Thoracic aorta (tissue), 2 donors: ENCODE results near the gene CFAP52. TPM values are rescaled to one million over a fixed set of nuclear protein-coding genes. Genes with fewer than 3 reads are reported as not detected.
"Not testable (repeated sequence)": the region's sequence is repeated elsewhere in the genome, so short reads cannot be mapped to it uniquely, and the experiment has no call there.

ENCODE experiments used
- ATAC-seq: fragments of 150-250 bp; one replicate; pipeline ENCODE4 v1.8.0; 2017; ENCODE audit warnings: low read depth; ENCODE audit not compliant: insufficient number of reproducible peaks, low FRiP score
- DNase-seq: peaks from one replicate; pipeline ENCODE4 v3.0.0-alpha.2; 2020; ENCODE audit warnings: low spot score
- H3K27ac ChIP-seq, 2 donors: fragments of 200-600 bp; sonication (generic); 1 replicate in 1 of 2; 2 replicates in 1 of 2; pipeline ENCODE4 v1.5.1; 2016; ENCODE audit warnings: mild to moderate bottlenecking in 2 of 2, moderate library complexity in 2 of 2
- H3K27me3 ChIP-seq: fragments of 200-600 bp; sonication (generic); replicated peaks from 2 replicates; pipeline ENCODE4 v1.6.0; 2016; ENCODE audit warnings: mild to moderate bottlenecking; ENCODE audit not compliant: insufficient read depth
- H3K36me3 ChIP-seq: fragments of 200-600 bp; sonication (generic); one replicate; pipeline ENCODE4 v1.5.1; 2016
- H3K4me1 ChIP-seq, 2 donors: fragments of 200-600 bp; sonication (generic); 1 replicate in 1 of 2; 2 replicates in 1 of 2; pipeline versions ENCODE4 v1.5.1 to v1.6.0; 2016; ENCODE audit warnings: low read depth in 2 of 2, mild to moderate bottlenecking in 1 of 2; ENCODE audit not compliant: control insufficient read depth in 1 of 2
- H3K4me3 ChIP-seq: fragments of 200-600 bp; sonication (generic); 2 replicates; pipeline ENCODE4 v1.5.1; 2016; ENCODE audit warnings: mild to moderate bottlenecking
- H3K9me3 ChIP-seq: fragments of 200-600 bp; sonication (generic); 2 replicates; pipeline ENCODE4 v1.5.1; 2016
- total RNA-seq, 2 donors: library from RNA; depleted of rRNA; stranded (reverse); fragments of >200 nt; gene quantifications; one replicate each; pipeline versions ENCODE4 v1.1.0 to v1.2.3, GENCODE V29; 2016
- TF ChIP-seq, protein P1 (sequence below): fragments of 200-600 bp; sonication (generic); IDR thresholded peaks from one replicate; pipeline ENCODE4 v1.5.1; 2019; ENCODE audit warnings: antibody characterized with exemption

CFAP52 gene
- total RNA-seq, 2 donors from 2014 or later = not detected

DNA sequence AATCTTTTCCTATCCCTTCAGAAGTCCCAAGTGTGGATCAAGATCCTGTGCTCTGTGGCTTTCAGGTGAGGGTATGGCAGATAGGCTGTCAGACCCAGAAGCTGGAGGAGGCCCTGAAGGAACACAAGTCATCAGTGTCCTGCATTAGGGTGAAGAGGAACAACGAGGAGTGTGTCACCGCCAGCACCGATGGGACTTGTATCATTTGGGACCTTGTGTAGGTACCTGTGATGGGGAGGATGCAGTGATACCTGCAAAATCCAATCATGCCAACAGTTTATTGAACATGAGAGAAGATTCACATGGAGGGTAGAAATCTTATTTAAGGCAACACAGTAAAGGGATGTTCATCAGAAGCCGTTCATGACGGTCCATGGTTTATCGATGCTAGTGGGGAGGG lies 58.9 kb downstream of the CFAP52 start:
- TF ChIP-seq, protein P1, sequence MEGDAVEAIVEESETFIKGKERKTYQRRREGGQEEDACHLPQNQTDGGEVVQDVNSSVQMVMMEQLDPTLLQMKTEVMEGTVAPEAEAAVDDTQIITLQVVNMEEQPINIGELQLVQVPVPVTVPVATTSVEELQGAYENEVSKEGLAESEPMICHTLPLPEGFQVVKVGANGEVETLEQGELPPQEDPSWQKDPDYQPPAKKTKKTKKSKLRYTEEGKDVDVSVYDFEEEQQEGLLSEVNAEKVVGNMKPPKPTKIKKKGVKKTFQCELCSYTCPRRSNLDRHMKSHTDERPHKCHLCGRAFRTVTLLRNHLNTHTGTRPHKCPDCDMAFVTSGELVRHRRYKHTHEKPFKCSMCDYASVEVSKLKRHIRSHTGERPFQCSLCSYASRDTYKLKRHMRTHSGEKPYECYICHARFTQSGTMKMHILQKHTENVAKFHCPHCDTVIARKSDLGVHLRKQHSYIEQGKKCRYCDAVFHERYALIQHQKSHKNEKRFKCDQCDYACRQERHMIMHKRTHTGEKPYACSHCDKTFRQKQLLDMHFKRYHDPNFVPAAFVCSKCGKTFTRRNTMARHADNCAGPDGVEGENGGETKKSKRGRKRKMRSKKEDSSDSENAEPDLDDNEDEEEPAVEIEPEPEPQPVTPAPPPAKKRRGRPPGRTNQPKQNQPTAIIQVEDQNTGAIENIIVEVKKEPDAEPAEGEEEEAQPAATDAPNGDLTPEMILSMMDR = no peak
- Histone ChIP-seq H3K4me1 (no peaks in the 10 kb centered on the region), H3K36me3 (no peaks in the 10 kb centered on the region), H3K4me3 (no peak overlapping the region), H3K27ac (no peak overlapping the region), H3K27me3 (no peaks in the 10 kb centered on the region), H3K9me3 (no peaks in the 10 kb centered on the region)
- no peak for ATAC-seq
- no peak for DNase-seq

DNA sequence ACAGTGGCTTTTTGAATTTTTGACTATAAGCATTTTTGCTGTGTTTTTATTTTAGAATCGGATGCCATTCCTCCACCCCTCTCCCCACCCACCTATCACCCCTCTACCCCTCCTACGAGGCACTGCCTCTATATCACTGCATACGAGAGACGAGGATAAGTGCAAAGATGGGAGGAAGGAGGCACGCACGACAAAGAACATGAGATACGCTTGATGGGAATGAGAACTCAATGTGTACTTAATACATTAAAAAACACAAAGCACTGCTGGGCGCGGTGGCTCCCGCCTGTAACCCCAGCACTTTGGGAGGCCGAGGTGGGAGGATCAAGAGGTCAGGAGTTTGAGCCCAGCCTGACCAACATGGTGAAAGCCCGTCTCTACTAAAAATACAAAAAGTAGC lies 60.1 kb downstream of the CFAP52 start:
- H3K9me3 ChIP-seq = no peaks in the 10 kb centered on the region
- no peaks in the 10 kb centered on the region for H3K27me3 ChIP-seq
- H3K27ac ChIP-seq = no peak overlapping the region
- H3K4me3 ChIP-seq = no peak overlapping the region
- TF ChIP-seq, protein P1 = no peak
- no peaks in the 10 kb centered on the region for H3K36me3 ChIP-seq
- no peak for ATAC-seq
- no peak for DNase-seq
- no peaks in the 10 kb centered on the region for H3K4me1 ChIP-seq

DNA sequence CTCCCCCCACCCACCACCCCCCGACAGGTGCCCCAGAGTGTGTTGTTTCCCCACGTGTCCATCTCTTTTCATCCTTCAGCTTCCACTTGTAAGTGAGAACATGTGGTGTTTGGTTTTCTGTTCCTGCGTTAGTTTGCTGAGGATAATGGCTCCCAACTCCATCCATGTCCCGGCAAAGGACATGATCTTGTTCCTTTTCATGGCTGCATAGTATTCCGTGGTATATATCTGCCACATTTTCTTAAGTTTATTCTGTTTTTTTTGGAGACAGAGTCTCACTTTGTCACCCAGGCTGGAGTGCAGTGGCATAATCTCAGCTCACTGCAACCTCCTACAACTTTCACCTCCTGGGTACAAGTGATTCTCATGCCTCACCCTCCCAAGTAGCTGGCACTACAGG lies 63.9 kb downstream of the CFAP52 start:
- H3K4me3 ChIP-seq, H3K27ac ChIP-seq, ATAC-seq, H3K4me1 ChIP-seq, H3K9me3 ChIP-seq, H3K36me3 ChIP-seq, H3K27me3 ChIP-seq, DNase-seq: not testable (repeated sequence)

DNA sequence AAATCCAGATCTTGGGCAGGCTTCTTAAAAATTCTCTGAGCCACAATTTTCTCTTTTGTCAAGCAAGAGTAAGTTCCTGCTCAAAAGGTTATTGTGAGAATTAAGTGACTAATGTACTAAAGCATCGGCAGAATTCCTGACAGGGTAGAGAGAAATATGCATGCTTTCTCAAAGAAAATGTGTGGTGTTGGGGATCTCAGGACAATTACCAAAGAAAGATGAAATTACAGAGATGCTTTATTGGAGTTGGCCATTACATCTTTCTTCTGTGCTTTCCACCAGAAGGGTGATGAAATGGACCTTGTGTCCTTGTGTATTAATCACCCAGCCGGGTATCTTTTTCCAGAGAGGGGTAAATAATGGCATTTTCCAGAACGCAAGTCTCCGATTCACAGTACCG lies 67.2 kb downstream of the CFAP52 start:
- TF ChIP-seq, protein P1 = no peak
- no peak overlapping the region for H3K27ac ChIP-seq
- no peak for ATAC-seq
- peaks cover 12 to 21% of the 10 kb centered on the region in 2 donors for H3K4me1 ChIP-seq
- H3K36me3 ChIP-seq = no peaks in the 10 kb centered on the region
- no peak for DNase-seq
- peaks cover 6% of the 10 kb centered on the region for H3K27me3 ChIP-seq
- no peaks in the 10 kb centered on the region for H3K9me3 ChIP-seq
- H3K4me3 ChIP-seq = no peak overlapping the region

DNA sequence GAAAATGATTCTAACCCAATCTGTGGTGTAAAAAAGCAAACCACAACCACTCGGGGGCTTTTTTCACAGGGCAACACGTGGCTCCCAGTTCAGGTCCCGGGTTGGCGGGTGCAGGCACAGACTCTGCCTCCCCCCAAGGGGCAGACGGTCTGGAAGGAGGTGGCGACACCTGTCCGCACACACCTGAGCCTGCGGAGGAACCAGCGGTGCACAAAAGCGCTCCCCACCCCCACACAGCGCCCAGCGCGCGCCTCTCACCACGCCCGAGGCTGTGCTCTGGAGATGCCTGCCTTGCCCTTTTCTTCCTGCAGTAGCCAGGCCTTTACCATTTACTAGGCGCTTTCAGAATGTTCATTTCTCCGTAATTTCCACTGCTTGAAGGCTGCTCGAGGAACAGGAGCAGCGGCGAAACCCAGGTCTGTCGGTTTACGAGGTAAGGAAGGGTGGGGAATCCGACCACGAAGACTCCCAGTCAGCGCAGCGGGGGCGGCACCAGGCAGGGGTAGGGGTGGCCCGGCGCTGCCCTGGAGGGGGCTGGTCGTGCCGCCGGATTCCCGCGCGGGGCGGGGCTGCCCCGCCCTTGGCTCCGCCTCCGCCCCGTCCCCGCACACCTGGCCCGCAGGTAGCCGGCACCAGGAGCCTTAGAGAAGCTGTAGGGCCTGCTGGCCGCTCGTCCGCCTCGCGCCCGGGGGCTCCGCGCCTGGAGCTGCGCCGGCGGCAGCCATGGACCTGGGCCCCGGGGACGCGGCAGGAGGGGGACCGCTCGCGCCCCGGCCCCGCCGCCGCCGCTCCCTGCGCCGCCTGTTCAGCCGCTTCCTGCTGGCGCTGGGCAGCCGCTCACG lies 68.7 kb downstream of the CFAP52 start, which contains the start of gene USP43:
TSS of gene USP43 (plus strand) at position 608 of the 842 bp plus-strand sequence. CDS start at position 724, 116 bp downstream.
- TF ChIP-seq, protein P1 = no peak
- no peak for DNase-seq
- Histone ChIP-seq H3K4me1 (peaks cover 12 to 21% of the 10 kb centered on the region in 2 donors), H3K36me3 (no peaks in the 10 kb centered on the region), H3K4me3 (peak within 1 kb of the TSS; percentile 66), H3K9me3 (no peaks in the 10 kb centered on the region), H3K27me3 (peaks cover 6% of the 10 kb centered on the region), H3K27ac (no peak within 1 kb of the TSS)
- ATAC-seq = no peak
